Endothelial cell (in vitro differentiated cells): Measurements from ENCODE around the gene IKBKE. TPM values are rescaled to one million over a fixed set of nuclear protein-coding genes. Genes with fewer than 3 reads are reported as not detected.

Experiments
- DNase-seq: peaks from one replicate; pipeline ENCODE4 v3.0.0; 2021; ENCODE audit warnings: low spot score
- H3K27ac Mint-ChIP-seq: one replicate; pipeline ENCODE4 v1.8.0; 2021; ENCODE audit warnings: mixed read lengths, inconsistent platforms; ENCODE audit not compliant: unreplicated experiment
- H3K27me3 Mint-ChIP-seq: one replicate; pipeline ENCODE4 v1.8.0; 2021; ENCODE audit warnings: mild to moderate bottlenecking, moderate library complexity, mixed read lengths, inconsistent platforms; ENCODE audit not compliant: unreplicated experiment
- H3K36me3 Mint-ChIP-seq: one replicate; pipeline ENCODE4 v1.8.0; 2021; ENCODE audit warnings: mild to moderate bottlenecking, low read depth, mixed read lengths, inconsistent platforms; ENCODE audit not compliant: unreplicated experiment
- H3K4me1 Mint-ChIP-seq: one replicate; pipeline ENCODE4 v1.8.0; 2021; ENCODE audit warnings: mild to moderate bottlenecking, mixed read lengths, inconsistent platforms; ENCODE audit not compliant: unreplicated experiment
- H3K4me3 Mint-ChIP-seq: one replicate; pipeline ENCODE4 v1.8.0; 2021; ENCODE audit warnings: mild to moderate bottlenecking, mixed read lengths, inconsistent platforms; ENCODE audit not compliant: unreplicated experiment
- H3K9me3 Mint-ChIP-seq: one replicate; pipeline ENCODE4 v1.8.0; 2021; ENCODE audit warnings: mixed read lengths, inconsistent platforms; ENCODE audit not compliant: unreplicated experiment
- CTCF ChIP-seq: fragments of 200-600 bp; sonication (generic); IDR thresholded peaks from one replicate; pipeline ENCODE4 v1.5.0; 2021; ENCODE audit warnings: antibody characterized with exemption; ENCODE audit not compliant: unreplicated experiment
- total RNA-seq: library from RNA; stranded (reverse); fragmentation: NEBNext Ultra II Directional; extraction: Animal tissue kit (Norgen Biotek cat#: 25700); gene quantifications from one replicate; pipeline ENCODE4 v1.2.1, GENCODE V29; 2021; ENCODE audit not compliant: unreplicated experiment

The IKBKE gene
- total RNA-seq, 1 donor from 2014 or later, result 20.9 TPM

DNA sequence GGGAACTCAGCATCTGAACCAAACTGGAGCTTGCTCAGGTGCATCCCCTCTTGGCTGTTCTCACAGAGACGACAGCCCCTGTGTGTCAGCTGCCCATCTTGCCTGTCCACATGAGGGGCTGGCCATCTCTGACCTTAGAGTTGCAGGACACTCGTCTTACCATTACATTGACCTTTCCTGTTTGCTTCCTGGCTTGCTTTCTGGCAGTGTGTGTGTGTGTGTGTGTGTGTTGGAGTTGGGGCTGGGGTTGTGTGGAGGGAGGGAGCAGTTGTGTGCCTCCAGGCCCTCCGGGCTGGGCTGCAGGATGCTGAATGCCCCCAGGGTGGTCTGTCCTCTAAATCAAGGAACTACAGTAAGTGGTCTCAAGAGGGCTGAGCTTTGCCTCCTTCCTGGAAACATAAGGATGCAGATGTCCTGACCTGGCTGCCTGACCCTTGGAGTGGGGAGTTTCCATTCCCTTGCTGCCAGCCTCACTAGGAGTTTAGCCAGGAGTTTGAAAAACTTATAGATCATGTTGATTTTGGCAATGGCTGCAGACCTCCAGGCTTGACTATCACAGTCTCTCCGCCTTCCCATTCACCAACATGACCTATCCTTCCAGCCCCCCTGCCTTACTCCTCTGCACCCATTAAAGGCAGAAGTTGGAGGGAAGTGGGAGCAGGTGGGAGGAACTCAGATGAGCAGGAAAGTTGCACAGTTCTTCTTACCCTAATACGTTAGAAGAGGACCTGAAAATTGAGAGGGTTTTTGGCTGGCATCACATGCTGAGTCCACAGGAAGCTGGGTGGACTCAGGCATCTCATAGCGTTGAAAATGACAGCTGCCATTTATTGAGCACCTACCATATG is 56.0 kb downstream of the IKBKE start:
- no peak overlapping the region for H3K27ac Mint-ChIP-seq
- H3K36me3 Mint-ChIP-seq, result no peaks in the 10 kb centered on the region

GRCh38 chr1:206529425-206529824 is 59.1 kb downstream of the IKBKE start:
- H3K9me3 Mint-ChIP-seq, result no peaks in the 10 kb centered on the region
- no peak overlapping the region for H3K27ac Mint-ChIP-seq
- no peak overlapping the region for H3K4me3 Mint-ChIP-seq
- peaks cover 1% of the 10 kb centered on the region for H3K27me3 Mint-ChIP-seq
- H3K36me3 Mint-ChIP-seq, result no peaks in the 10 kb centered on the region
- TF ChIP-seq CTCF, result no peak
- DNase-seq, result no peak
- peaks cover 4% of the 10 kb centered on the region for H3K4me1 Mint-ChIP-seq

More for the DNA sequence above, 56.0 kb downstream of the IKBKE start:
- no peak for DNase-seq
- Mint-ChIP-seq H3K4me1 (peaks cover 4% of the 10 kb centered on the region), H3K4me3 (no peak overlapping the region), H3K9me3 (no peaks in the 10 kb centered on the region), H3K27me3 (peaks cover under 1% of the 10 kb centered on the region)
- TF ChIP-seq CTCF, result no peak

- H3K4me3 Mint-ChIP-seq, result no peak overlapping the region
- H3K4me1 Mint-ChIP-seq, result no peaks in the 10 kb centered on the region
- no peaks in the 10 kb centered on the region for H3K36me3 Mint-ChIP-seq
- no peak for DNase-seq
- H3K27ac Mint-ChIP-seq, result no peak overlapping the region
- no peak for TF ChIP-seq CTCF
- no peaks in the 10 kb centered on the region for H3K9me3 Mint-ChIP-seq
- H3K27me3 Mint-ChIP-seq, result peaks cover 1% of the 10 kb centered on the region
Measured at GRCh38 chr1:206532368-206532767, 62.1 kb downstream of the IKBKE start.

- Mint-ChIP-seq H3K4me1 (no peaks in the 10 kb centered on the region), H3K9me3 (no peaks in the 10 kb centered on the region), H3K27me3 (peaks cover 1% of the 10 kb centered on the region), H3K4me3 (no peak overlapping the region), H3K27ac (no peak overlapping the region), H3K36me3 (no peaks in the 10 kb centered on the region)
- TF ChIP-seq CTCF, result no peak
- no peak for DNase-seq
Measured at GRCh38 chr1:206534552-206534951, 64.3 kb downstream of the IKBKE start.

DNA sequence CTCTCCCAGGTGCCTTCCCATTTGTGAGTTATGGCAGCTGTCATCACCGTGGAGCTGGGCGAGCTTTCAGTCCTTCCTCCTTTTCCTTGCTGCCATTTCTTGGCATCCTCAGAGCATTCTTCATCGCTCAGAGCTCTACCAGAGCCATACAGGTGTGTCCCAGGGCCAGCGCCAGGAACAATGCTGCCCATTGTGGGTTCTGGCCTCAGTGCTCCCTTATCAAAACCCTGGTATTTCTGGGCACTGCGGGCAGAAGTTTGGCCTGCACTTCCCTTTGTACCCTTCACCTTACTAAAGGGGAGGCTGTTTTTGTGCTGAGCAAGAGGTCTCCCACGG is 65.5 kb downstream of the IKBKE start:
- no peaks in the 10 kb centered on the region for H3K9me3 Mint-ChIP-seq
- no peak for TF ChIP-seq CTCF
- H3K36me3 Mint-ChIP-seq, result no peaks in the 10 kb centered on the region
- peaks cover 1% of the 10 kb centered on the region for H3K27me3 Mint-ChIP-seq
- DNase-seq, result no peak
- H3K4me1 Mint-ChIP-seq, result peaks cover 3% of the 10 kb centered on the region
- no peak overlapping the region for H3K27ac Mint-ChIP-seq
- no peak overlapping the region for H3K4me3 Mint-ChIP-seq
